GM12878 (cell line): ENCODE measurements around the gene RXFP4. TPM values are rescaled to one million over a fixed set of nuclear protein-coding genes. Genes with fewer than 3 reads are reported as not detected.

Experiments used
- ATAC-seq: fragments of 200-7000 bp; cut with Tn5 transposase; 3 replicates; pipeline ENCODE4 v1.9.1; 2020; ENCODE audit warnings: mild to moderate bottlenecking, moderate library complexity
- BruUV-seq: library from RNA; stranded (reverse); fragments of 400-500 nt; replicated peaks from 2 replicates; lab custom pipeline; 2021; lab: Mats Ljungman, UMichigan
- CTCF ChIA-PET: fragments of 300-600 bp; sonication (Branson Sonifier 250); formaldehyde crosslinking; extraction: SDS; loops from one replicate; lab custom pipeline; 2021; ENCODE audit warnings: inconsistent platforms; lab: Yijun Ruan, JAX
- POLR2A ChIA-PET: fragments of 350-600 bp; formaldehyde crosslinking; extraction: SDS; loops from one replicate; lab custom pipeline; 2021; ENCODE audit warnings: inconsistent platforms; lab: Charles Lee
- RAD21 ChIA-PET: fragments of 300-600 bp; sonication (Branson Sonifier 250); formaldehyde crosslinking; loops from one replicate; lab custom pipeline; 2023; ENCODE audit warnings: antibody characterized with exemption; ENCODE audit not compliant: unreplicated experiment; lab: Charles Lee
- SMC1A ChIA-PET: fragments of 300-600 bp; sonication (Branson Sonifier 250); formaldehyde crosslinking; loops from one replicate; lab custom pipeline; 2023; ENCODE audit not compliant: unreplicated experiment, uncharacterized antibody; lab: Charles Lee
- DNase-seq: peaks from one replicate; pipeline ENCODE4 v3.0.0-alpha.2; 2011; ENCODE audit warnings: low read depth, low spot score
- FAIRE-seq: peaks from 3 replicates; lab custom pipeline; 2011; peaks lifted over from hg19 to GRCh38; lab: Jason Lieb, UNC
- H2AFZ ChIP-seq: 2 replicates; pipeline ENCODE4 v1.6.0; 2011; ENCODE audit warnings: low read depth, low read length, control low read depth; ENCODE audit not compliant: control insufficient read depth
- H3K27ac ChIP-seq: 2 replicates; pipeline ENCODE4 v1.5.1; 2011; ENCODE audit warnings: control low read depth; ENCODE audit not compliant: control insufficient read depth, insufficient read depth
- H3K27me3 ChIP-seq, 2 experiments: replicated peaks in 1 of 2; 2 replicates each; pipeline versions ENCODE4 v1.6.0 to v1.6.1; 2011; ENCODE audit warnings: low read length in 1 of 2; ENCODE audit not compliant: control insufficient read depth in 2 of 2, insufficient read depth in 2 of 2
- H3K36me3 ChIP-seq, 2 experiments: 2 replicates each; pipeline ENCODE4 v1.5.1; 2011; ENCODE audit warnings: low read length in 1 of 2; ENCODE audit not compliant: control insufficient read depth in 2 of 2, insufficient read depth in 2 of 2
- H3K4me1 ChIP-seq: 2 replicates; pipeline ENCODE4 v1.6.1; 2011; ENCODE audit warnings: mild to moderate bottlenecking, low read length, moderate library complexity, mixed read lengths; ENCODE audit not compliant: control insufficient read depth, insufficient read depth
- H3K4me2 ChIP-seq: 2 replicates; pipeline ENCODE4 v1.6.0; 2011; ENCODE audit warnings: control low read depth; ENCODE audit not compliant: control insufficient read depth, insufficient read depth
- H3K4me3 ChIP-seq: fragments of 200-600 bp; sonication (generic); 2 replicates; pipeline ENCODE4 v1.5.1; 2016
- H3K79me2 ChIP-seq: 2 replicates; pipeline ENCODE4 v1.6.0; 2011; ENCODE audit warnings: low read length; ENCODE audit not compliant: control insufficient read depth, insufficient read depth
- H3K9ac ChIP-seq: 2 replicates; pipeline ENCODE4 v1.8.0; 2011; ENCODE audit warnings: low read length, control low read depth, mixed read lengths; ENCODE audit not compliant: control insufficient read depth, insufficient read depth
- H3K9me3 ChIP-seq: replicated peaks from 3 replicates; pipeline ENCODE4 v1.5.1; 2011; ENCODE audit warnings: mild to moderate bottlenecking, low read length; ENCODE audit not compliant: control insufficient read depth, insufficient read depth
- H4K20me1 ChIP-seq: 2 replicates; pipeline ENCODE4 v1.6.0; 2011; ENCODE audit not compliant: control insufficient read depth, insufficient read depth
- BCL11A ChIP-seq: IDR thresholded peaks from 2 replicates; pipeline ENCODE4 v1.6.1; 2011; ENCODE audit warnings: low read depth, low read length
- BHLHE40 ChIP-seq, 2 experiments: fragments of 450-650 bp in 1 of 2; IDR thresholded peaks; 2 replicates each; pipeline ENCODE4 v1.6.1; 2011 to 2017; ENCODE audit warnings: low read depth in 2 of 2, borderline replicate concordance in 1 of 2, improper control_type of control experiment in 1 of 2, low read length in 1 of 2, mild to moderate bottlenecking in 1 of 2
- CEBPZ ChIP-seq: fragments of 150-350 bp; IDR thresholded peaks from 2 replicates; pipeline ENCODE4 v1.6.1; 2016; ENCODE audit warnings: low read depth, low read length
- CREB1 ChIP-seq: IDR thresholded peaks from 2 replicates; pipeline ENCODE4 v1.6.1; 2012; ENCODE audit warnings: low read depth, mild to moderate bottlenecking, inconsistent platforms
- E2F8 ChIP-seq: fragments of 450-650 bp; IDR thresholded peaks from 2 replicates; pipeline ENCODE4 v1.6.1; 2018; ENCODE audit warnings: mild to moderate bottlenecking, low read depth, moderate library complexity; ENCODE audit not compliant: partially characterized antibody
- JUNB ChIP-seq: IDR thresholded peaks from 2 replicates; pipeline ENCODE4 v1.6.1; 2016; ENCODE audit warnings: antibody characterized with exemption, mild to moderate bottlenecking
- MEF2B ChIP-seq: fragments of 450-650 bp; IDR thresholded peaks from 2 replicates; pipeline ENCODE4 v1.6.1; 2018; ENCODE audit warnings: mild to moderate bottlenecking, moderate library complexity; ENCODE audit not compliant: partially characterized antibody, poor library complexity, severe bottlenecking
- NFIC ChIP-seq: IDR thresholded peaks from 2 replicates; pipeline ENCODE4 v1.6.1; 2012; ENCODE audit warnings: low read depth, mild to moderate bottlenecking, inconsistent platforms, low read length, moderate library complexity
- NR2F1 ChIP-seq: fragments of 450-650 bp; conservative IDR thresholded peaks from 2 replicates; pipeline ENCODE4 v1.6.1; 2017; ENCODE audit warnings: mild to moderate bottlenecking
- RUNX3 ChIP-seq: IDR thresholded peaks from 2 replicates; pipeline ENCODE4 v1.6.1; 2012; ENCODE audit warnings: low read length, inconsistent platforms
- SRF ChIP-seq, 2 experiments: IDR thresholded peaks; 2 replicates each; pipeline ENCODE4 v1.6.1; 2011; ENCODE audit warnings: low read depth in 2 of 2, low read length in 2 of 2, mild to moderate bottlenecking in 1 of 2, moderate library complexity in 1 of 2
- WRNIP1 ChIP-seq: IDR thresholded peaks from 2 replicates; pipeline ENCODE4 v1.6.1; 2011; ENCODE audit warnings: low read depth, low read length, improper control_type of control experiment, borderline replicate concordance
- WGBS: methylation state at CpG from one replicate; pipeline ENCODE4 v1.1.6; 2016; ENCODE audit warnings: low lambda C conversion rate; ENCODE audit not compliant: insufficient replicate concordance, insufficient coverage; ENCODE audit errors: missing lambda C conversion rate; 5-methylcytosine and 5-hydroxymethylcytosine counted together
- in situ Hi-C: fragments of 300-500 bp; cut with MboI; formaldehyde crosslinking; loops from 9 replicates; pipeline ENCODE4 v1.14.3; 2018; ENCODE audit warnings: mixed read lengths
- intact Hi-C: fragments of 100-400 bp; cut with micrococcal nuclease; formaldehyde crosslinking; loops from one replicate; pipeline ENCODE4 v1.14.2; 2022; ENCODE audit not compliant: unreplicated experiment
- polyA plus RNA-seq, 11 experiments: library from polyadenylated mRNA; depleted of rRNA in 4 of 11; unstranded in 6 of 11; stranded (reverse) in 5 of 11; fragments of >200 nt; fragmentation: Nextera tagmentation in 4 of 11; fragmentation: Illumina TruSeq in 1 of 11; extraction: Ambion mirVana in 4 of 11; extraction: Trizol in 1 of 11; gene quantifications; 1 replicate in 1 of 11; 2 replicates in 10 of 11; pipeline versions ENCODE4 v1.2.1 to v1.2.3, GENCODE V29; 2011 to 2016; ENCODE audit warnings: inconsistent platforms in 2 of 11, missing spikeins in 2 of 11, low read depth in 1 of 11
- total RNA-seq, 4 experiments: library from RNA; depleted of rRNA in 3 of 4; stranded (reverse); fragments of >200 nt in 3 of 4; fragmentation: Illumina TruSeq in 1 of 4; extraction: Trizol in 1 of 4; gene quantifications; 2 replicates each; pipeline versions ENCODE4 v1.2.1 to v1.2.3, GENCODE V29; 2013 to 2021
- TF ChIP-seq, protein P1 (sequence below): fragments of 450-650 bp; IDR thresholded peaks from 2 replicates; pipeline ENCODE4 v1.6.1; 2017; ENCODE audit warnings: mild to moderate bottlenecking, low read depth, inconsistent platforms; ENCODE audit not compliant: poor library complexity, severe bottlenecking

The RXFP4 gene
- total and polyA plus RNA-seq, 10 of the 15 experiments (the other 5 are each of a cell fraction or from before 2014, with no cell fraction given) = 0.10 to 0.40 (median 0.39) TPM; not detected in 7

GRCh38 chr1:155946633-155947219, 5.3 kb downstream of the RXFP4 start:
- DNase-seq (no peak), FAIRE-seq (no peak), ATAC-seq (peak; percentile 49)
- Histone ChIP-seq H3K36me3 (peaks cover 26 to 27% of the 10 kb centered on the region in 2 experiments; a peak in 3 of 4 replicates), H3K9ac (peak overlapping the region; percentile 27; the same call in 1 of the 2 replicates), H3K27me3 (no peaks in the 10 kb centered on the region), H3K27ac (peak overlapping the region; percentile 79), H4K20me1 (no peaks in the 10 kb centered on the region), H3K4me2 (peak overlapping the region; percentile 97), H3K9me3 (no peaks in the 10 kb centered on the region), H3K4me3 (peak overlapping the region; percentile 12), H2AFZ (no peak overlapping the region), H3K79me2 (no peaks in the 10 kb centered on the region), H3K4me1 (peaks cover 50% of the 10 kb centered on the region)
- RAD21 ChIA-PET = interaction anchor here (0.7 to 4.4 kb wide), 15 partner anchors 9 to 180 kb away, joined by 3 to 130 read pairs (median 4); partner anchors contain the start of genes ARHGEF2 and KHDC4
- POLR2A ChIA-PET = interaction anchor here (0.6 to 10.8 kb wide), 7 partner anchors 10 to 341 kb away, joined by 4 to 273 read pairs (median 7); partner anchors contain the start of genes ARHGEF2, KHDC4 and SYT11
- BruUV-seq = no TSS peak
- 24% methylated on average over 8 of the region's 8 CpGs for WGBS
- in situ Hi-C loops = no loop called here
- CTCF ChIA-PET = interaction anchor here (1.0 to 5.0 kb wide), 13 partner anchors 9 to 150 kb away, joined by 3 to 44 read pairs (median 7); partner anchors contain the start of gene ARHGEF2
- intact Hi-C loops = loop anchor here (2.0 kb wide), 1 partner anchor 30 kb away; no protein-coding TSS in a partner anchor
- SMC1A ChIA-PET = interaction anchor here (1.1 to 5.1 kb wide), 9 partner anchors 8 to 86 kb away, joined by 4 to 133 read pairs (median 11); partner anchors contain the start of genes ARHGEF2, KHDC4 and SYT11
- TF ChIP-seq NR2F1 (0 out of 2 replicates have a peak, but pooled peaks have one; percentile 10), BHLHE40 (IDR thresholded peaks at IDR 0.05; ENCODE audit: borderline replicate concordance in 1 of 2, low read depth in 2 of 2, low read length in 1 of 2) (no peak), WRNIP1 (no peak), CREB1 (peak; percentile 12; the same call in 1 of the 2 replicates), JUNB (0 out of 2 replicates have a peak, but pooled peaks have one; percentile 6), E2F8 (no peak), NFIC (peak; percentile 21), CEBPZ (no peak), RUNX3 (peak; percentile 65), MEF2B (no peak), SRF (IDR thresholded peaks at IDR 0.05; ENCODE audit: low read depth in 2 of 2, low read length in 2 of 2) (no peak), BCL11A (0 out of 2 replicates have a peak, but pooled peaks have one; percentile 16)
- TF ChIP-seq, protein P1, sequence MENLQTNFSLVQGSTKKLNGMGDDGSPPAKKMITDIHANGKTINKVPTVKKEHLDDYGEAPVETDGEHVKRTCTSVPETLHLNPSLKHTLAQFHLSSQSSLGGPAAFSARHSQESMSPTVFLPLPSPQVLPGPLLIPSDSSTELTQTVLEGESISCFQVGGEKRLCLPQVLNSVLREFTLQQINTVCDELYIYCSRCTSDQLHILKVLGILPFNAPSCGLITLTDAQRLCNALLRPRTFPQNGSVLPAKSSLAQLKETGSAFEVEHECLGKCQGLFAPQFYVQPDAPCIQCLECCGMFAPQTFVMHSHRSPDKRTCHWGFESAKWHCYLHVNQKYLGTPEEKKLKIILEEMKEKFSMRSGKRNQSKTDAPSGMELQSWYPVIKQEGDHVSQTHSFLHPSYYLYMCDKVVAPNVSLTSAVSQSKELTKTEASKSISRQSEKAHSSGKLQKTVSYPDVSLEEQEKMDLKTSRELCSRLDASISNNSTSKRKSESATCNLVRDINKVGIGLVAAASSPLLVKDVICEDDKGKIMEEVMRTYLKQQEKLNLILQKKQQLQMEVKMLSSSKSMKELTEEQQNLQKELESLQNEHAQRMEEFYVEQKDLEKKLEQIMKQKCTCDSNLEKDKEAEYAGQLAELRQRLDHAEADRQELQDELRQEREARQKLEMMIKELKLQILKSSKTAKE = no peak
